ENCODE results near the gene LTB. TPM values are rescaled to one million over a fixed set of nuclear protein-coding genes. Genes with fewer than 3 reads are reported as not detected.

LTB gene
- total and polyA plus RNA-seq, 5 donors from 2014 or later, result 493 to 1,480 (median 1,395) TPM

- peaks cover 0 to 83% (median 64%) of the 10 kb centered on the region in 4 donors for H3K4me1 Mint-ChIP-seq
- ATAC-seq (ENCODE audit: low read depth in 2 of 2), result no peak
- Histone ChIP-seq H3K27me3 (ENCODE audit: control insufficient read depth, insufficient read depth, low read length) (no peaks in the 10 kb centered on the region), H3K4me3 (ENCODE audit: low read depth, low read length) (peak overlapping the region; percentile 99), H3K27ac (ENCODE audit: insufficient read depth, low read length, poor library complexity, severe bottlenecking) (peak overlapping the region; percentile 95), H3K4me1 (ENCODE audit: control insufficient read depth, insufficient read depth, low read length, poor library complexity, severe bottlenecking) (peaks cover 86% of the 10 kb centered on the region), H3K36me3 (ENCODE audit: control insufficient read depth, insufficient read depth, low read length) (peaks cover 10% of the 10 kb centered on the region), H3K9me3 (ENCODE audit: control insufficient read depth in 2 of 2, low read length in 2 of 2) (no peaks in the 10 kb centered on the region)
- H3K9me3 Mint-ChIP-seq, result peaks cover 0 to 2% (median 0%) of the 10 kb centered on the region in 7 donors
- H3K36me3 Mint-ChIP-seq, result peaks cover 47% of the 10 kb centered on the region
- H3K4me3 Mint-ChIP-seq, result peak overlapping the region; percentile 97 to 100 (median 99)
- H3K27ac Mint-ChIP-seq, result peak overlapping the region; percentile 95 to 99 (median 98)
- no peaks in the 10 kb centered on the region for H3K27me3 Mint-ChIP-seq
- DNase-seq, result peak in 1 of 3 donors; percentile 54
Observed at GRCh38 chr6:31578184-31579118, 3.8 kb downstream of the LTB start.

- ATAC-seq (ENCODE audit: low read depth in 2 of 2), result no peak
- Mint-ChIP-seq H3K4me3 (peak overlapping the region; percentile 99 to 100 (median 100)), H3K27me3 (peaks cover 1% of the 10 kb centered on the region), H3K9me3 (peaks cover 0 to 2% (median 0%) of the 10 kb centered on the region in 7 donors), H3K36me3 (peaks cover 44% of the 10 kb centered on the region), H3K4me1 (peaks cover 2 to 83% (median 63%) of the 10 kb centered on the region in 4 donors), H3K27ac (peak overlapping the region; percentile 88 to 100 (median 98))
- no peak for DNase-seq
- peaks cover 10% of the 10 kb centered on the region for H3K36me3 ChIP-seq (ENCODE audit: control insufficient read depth, insufficient read depth, low read length)
- peaks cover 86% of the 10 kb centered on the region for H3K4me1 ChIP-seq (ENCODE audit: control insufficient read depth, insufficient read depth, low read length, poor library complexity, severe bottlenecking)
- no peaks in the 10 kb centered on the region for H3K27me3 ChIP-seq (ENCODE audit: control insufficient read depth, insufficient read depth, low read length)
- H3K4me3 ChIP-seq (ENCODE audit: low read depth, low read length), result peak overlapping the region; percentile 99
- no peaks in the 10 kb centered on the region for H3K9me3 ChIP-seq (ENCODE audit: control insufficient read depth in 2 of 2, low read length in 2 of 2)
- peak overlapping the region; percentile 95 for H3K27ac ChIP-seq (ENCODE audit: insufficient read depth, low read length, poor library complexity, severe bottlenecking)
Observed at GRCh38 chr6:31577579-31577966, 4.7 kb downstream of the LTB start.

GRCh38 chr6:31576897-31577578, 5.2 kb downstream of the LTB start:
- peak overlapping the region; percentile 99 for H3K4me3 ChIP-seq (ENCODE audit: low read depth, low read length)
- peaks cover 85% of the 10 kb centered on the region for H3K4me1 ChIP-seq (ENCODE audit: control insufficient read depth, insufficient read depth, low read length, poor library complexity, severe bottlenecking)
- ATAC-seq (ENCODE audit: low read depth in 2 of 2), result peak in 1 of 2 donors; percentile 9
- H3K4me1 Mint-ChIP-seq, result peaks cover 6 to 85% (median 63%) of the 10 kb centered on the region in 4 donors
- H3K27ac Mint-ChIP-seq, result peak overlapping the region; percentile 98 to 100 (median 100)
- peaks cover 0 to 2% (median 0%) of the 10 kb centered on the region in 7 donors for H3K9me3 Mint-ChIP-seq
- H3K36me3 ChIP-seq (ENCODE audit: control insufficient read depth, insufficient read depth, low read length), result peaks cover 10% of the 10 kb centered on the region
- peaks cover 44% of the 10 kb centered on the region for H3K36me3 Mint-ChIP-seq
- no peaks in the 10 kb centered on the region for H3K27me3 ChIP-seq (ENCODE audit: control insufficient read depth, insufficient read depth, low read length)
- H3K27ac ChIP-seq (ENCODE audit: insufficient read depth, low read length, poor library complexity, severe bottlenecking), result peak overlapping the region; percentile 95
- H3K4me3 Mint-ChIP-seq, result peak overlapping the region; percentile 99 to 100 (median 100)
- peaks cover 5% of the 10 kb centered on the region for H3K27me3 Mint-ChIP-seq
- DNase-seq, result peak; percentile 47 to 84 (median 51)
- no peaks in the 10 kb centered on the region for H3K9me3 ChIP-seq (ENCODE audit: control insufficient read depth in 2 of 2, low read length in 2 of 2)

GRCh38 chr6:31575952-31576685, 6.1 kb downstream of the LTB start:
- peak overlapping the region; percentile 98 to 100 (median 100) for H3K27ac Mint-ChIP-seq
- DNase-seq (peak in 1 of 3 donors; percentile 31), ATAC-seq (ENCODE audit: low read depth in 2 of 2) (no peak)
- Histone ChIP-seq H3K4me3 (ENCODE audit: low read depth, low read length) (peak overlapping the region; percentile 99), H3K9me3 (ENCODE audit: control insufficient read depth in 2 of 2, low read length in 2 of 2) (no peaks in the 10 kb centered on the region), H3K4me1 (ENCODE audit: control insufficient read depth, insufficient read depth, low read length, poor library complexity, severe bottlenecking) (peaks cover 92% of the 10 kb centered on the region), H3K27ac (ENCODE audit: insufficient read depth, low read length, poor library complexity, severe bottlenecking) (peak overlapping the region; percentile 95), H3K27me3 (ENCODE audit: control insufficient read depth, insufficient read depth, low read length) (no peaks in the 10 kb centered on the region), H3K36me3 (ENCODE audit: control insufficient read depth, insufficient read depth, low read length) (peaks cover 10% of the 10 kb centered on the region)
- H3K9me3 Mint-ChIP-seq, result peaks cover 0 to 2% (median 0%) of the 10 kb centered on the region in 7 donors
- peaks cover 38% of the 10 kb centered on the region for H3K36me3 Mint-ChIP-seq
- H3K4me1 Mint-ChIP-seq, result peaks cover 6 to 92% (median 70%) of the 10 kb centered on the region in 4 donors
- peaks cover 5% of the 10 kb centered on the region for H3K27me3 Mint-ChIP-seq
- peak overlapping the region; percentile 99 to 100 (median 100) for H3K4me3 Mint-ChIP-seq

- ATAC-seq (ENCODE audit: low read depth in 2 of 2) (peak in 1 of 2 donors; percentile 3), DNase-seq (peak; percentile 50 to 91 (median 72))
- peaks cover 0 to 2% (median 0%) of the 10 kb centered on the region in 7 donors for H3K9me3 Mint-ChIP-seq
- H3K36me3 Mint-ChIP-seq, result peaks cover 33% of the 10 kb centered on the region
- H3K36me3 ChIP-seq (ENCODE audit: control insufficient read depth, insufficient read depth, low read length), result peaks cover 10% of the 10 kb centered on the region
- peak within 1 kb of the TSS; percentile 98 to 100 (median 100) for H3K27ac Mint-ChIP-seq
- peak within 1 kb of the TSS; percentile 99 to 100 (median 100) for H3K4me3 Mint-ChIP-seq
- no peaks in the 10 kb centered on the region for H3K27me3 ChIP-seq (ENCODE audit: control insufficient read depth, insufficient read depth, low read length)
- H3K27ac ChIP-seq (ENCODE audit: insufficient read depth, low read length, poor library complexity, severe bottlenecking), result peak within 1 kb of the TSS; percentile 95
- peak within 1 kb of the TSS; percentile 99 for H3K4me3 ChIP-seq (ENCODE audit: low read depth, low read length)
- H3K27me3 Mint-ChIP-seq, result peaks cover 5% of the 10 kb centered on the region
- peaks cover 6 to 96% (median 73%) of the 10 kb centered on the region in 4 donors for H3K4me1 Mint-ChIP-seq
- H3K9me3 ChIP-seq (ENCODE audit: control insufficient read depth in 2 of 2, low read length in 2 of 2), result no peaks in the 10 kb centered on the region
- H3K4me1 ChIP-seq (ENCODE audit: control insufficient read depth, insufficient read depth, low read length, poor library complexity, severe bottlenecking), result peaks cover 97% of the 10 kb centered on the region
Observed at GRCh38 chr6:31575335-31575901, 6.8 kb downstream of the LTB start, which contains the start of gene TNF. Gene TNF, plus strand, starts transcription at chr6:31575565. Its CDS starts 177 bp downstream, at chr6:31575742.

GRCh38 chr6:31574106-31575061, 7.8 kb downstream of the LTB start:
- Histone ChIP-seq H3K36me3 (ENCODE audit: control insufficient read depth, insufficient read depth, low read length) (peaks cover 10% of the 10 kb centered on the region), H3K9me3 (ENCODE audit: control insufficient read depth in 2 of 2, low read length in 2 of 2) (no peaks in the 10 kb centered on the region), H3K4me1 (ENCODE audit: control insufficient read depth, insufficient read depth, low read length, poor library complexity, severe bottlenecking) (peaks cover 96% of the 10 kb centered on the region), H3K27me3 (ENCODE audit: control insufficient read depth, insufficient read depth, low read length) (no peaks in the 10 kb centered on the region), H3K4me3 (ENCODE audit: low read depth, low read length) (peak overlapping the region; percentile 99), H3K27ac (ENCODE audit: insufficient read depth, low read length, poor library complexity, severe bottlenecking) (peak overlapping the region; percentile 95)
- no peak for ATAC-seq (ENCODE audit: low read depth in 2 of 2)
- Mint-ChIP-seq H3K27ac (peak overlapping the region; percentile 98 to 100 (median 100)), H3K9me3 (no peaks in the 10 kb centered on the region), H3K27me3 (peaks cover 5% of the 10 kb centered on the region), H3K4me1 (peaks cover 6 to 97% (median 73%) of the 10 kb centered on the region in 4 donors), H3K36me3 (peaks cover 31% of the 10 kb centered on the region), H3K4me3 (peak overlapping the region; percentile 99 to 100 (median 100))
- DNase-seq, result no peak

All from CD4-positive, CD25-positive, alpha-beta regulatory T cell (primary cell).